Neural progenitor cell (in vitro differentiated cells): ENCODE data around the gene CBX1.

Experiments
- EZH2 ChIP-seq: fragments of 200-600 bp; sonication (generic); IDR thresholded peaks from 2 replicates; pipeline ENCODE4 v1.6.1; 2017; ENCODE audit warnings: antibody characterized with exemption, mild to moderate bottlenecking, moderate library complexity
- EZH2phosphoT487 ChIP-seq: fragments of 200-600 bp; sonication (generic); IDR thresholded peaks from 2 replicates; pipeline ENCODE4 v1.6.1; 2017; ENCODE audit warnings: antibody characterized with exemption
- TF ChIP-seq, protein P1 (sequence below): fragments of 200-600 bp; sonication (generic); IDR thresholded peaks from 2 replicates; pipeline ENCODE4 v1.5.1; 2017; ENCODE audit warnings: antibody characterized with exemption, mild to moderate bottlenecking

- TF ChIP-seq, protein P1, sequence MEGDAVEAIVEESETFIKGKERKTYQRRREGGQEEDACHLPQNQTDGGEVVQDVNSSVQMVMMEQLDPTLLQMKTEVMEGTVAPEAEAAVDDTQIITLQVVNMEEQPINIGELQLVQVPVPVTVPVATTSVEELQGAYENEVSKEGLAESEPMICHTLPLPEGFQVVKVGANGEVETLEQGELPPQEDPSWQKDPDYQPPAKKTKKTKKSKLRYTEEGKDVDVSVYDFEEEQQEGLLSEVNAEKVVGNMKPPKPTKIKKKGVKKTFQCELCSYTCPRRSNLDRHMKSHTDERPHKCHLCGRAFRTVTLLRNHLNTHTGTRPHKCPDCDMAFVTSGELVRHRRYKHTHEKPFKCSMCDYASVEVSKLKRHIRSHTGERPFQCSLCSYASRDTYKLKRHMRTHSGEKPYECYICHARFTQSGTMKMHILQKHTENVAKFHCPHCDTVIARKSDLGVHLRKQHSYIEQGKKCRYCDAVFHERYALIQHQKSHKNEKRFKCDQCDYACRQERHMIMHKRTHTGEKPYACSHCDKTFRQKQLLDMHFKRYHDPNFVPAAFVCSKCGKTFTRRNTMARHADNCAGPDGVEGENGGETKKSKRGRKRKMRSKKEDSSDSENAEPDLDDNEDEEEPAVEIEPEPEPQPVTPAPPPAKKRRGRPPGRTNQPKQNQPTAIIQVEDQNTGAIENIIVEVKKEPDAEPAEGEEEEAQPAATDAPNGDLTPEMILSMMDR: no peak
- no peak for TF ChIP-seq EZH2
- no peak for TF ChIP-seq EZH2phosphoT487
These were observed 47.8 kb upstream of the CBX1 start for GRCh38 chr17:48148854-48149786.
